HG02642 (cell line): ENCODE measurements around the gene PDE8A.

ENCODE experiments used
- ATAC-seq: cut with Tn5 transposase; IDR thresholded peaks from one replicate; pipeline ENCODE4 v1.9.1; 2021; ENCODE audit warnings: mild to moderate bottlenecking; ENCODE audit not compliant: unreplicated experiment, poor library complexity

PDE8A gene

GRCh38 chr15:85027421-85027820 is 45.8 kb downstream of the PDE8A start:
- no peak for ATAC-seq

GRCh38 chr15:85028416-85028815 is 46.8 kb downstream of the PDE8A start:
- ATAC-seq: no peak

GRCh38 chr15:85029221-85029620 is 47.6 kb downstream of the PDE8A start:
- ATAC-seq: no peak

GRCh38 chr15:85030301-85030929 is 48.8 kb downstream of the PDE8A start:
- peak; percentile 31 for ATAC-seq

- no peak for ATAC-seq
Observed at GRCh38 chr15:85031086-85031943, 49.7 kb downstream of the PDE8A start.

- ATAC-seq: no peak
Observed at GRCh38 chr15:85031944-85032558, 50.4 kb downstream of the PDE8A start.

GRCh38 chr15:85033148-85033547 is 51.5 kb downstream of the PDE8A start:
- ATAC-seq: no peak

- ATAC-seq: no peak
Observed at GRCh38 chr15:85034276-85034675, 52.6 kb downstream of the PDE8A start.

- no peak for ATAC-seq
Observed at GRCh38 chr15:85035980-85036379, 54.3 kb downstream of the PDE8A start.

GRCh38 chr15:85036716-85037115 is 55.1 kb downstream of the PDE8A start:
- no peak for ATAC-seq

GRCh38 chr15:85037641-85038040 is 56.0 kb downstream of the PDE8A start:
- no peak for ATAC-seq

- ATAC-seq: no peak
Observed at GRCh38 chr15:85041230-85041629, 59.6 kb downstream of the PDE8A start.

GRCh38 chr15:85044251-85044853 is 62.7 kb downstream of the PDE8A start:
- peak; percentile 48 for ATAC-seq

- no peak for ATAC-seq
Observed at GRCh38 chr15:85044894-85045293, 63.2 kb downstream of the PDE8A start.

GRCh38 chr15:85045615-85046014 is 64.0 kb downstream of the PDE8A start:
- ATAC-seq: no peak

GRCh38 chr15:85047271-85047948 is 65.8 kb downstream of the PDE8A start:
- peak; percentile 45 for ATAC-seq

- no peak for ATAC-seq
Observed at GRCh38 chr15:85048430-85048829, 66.8 kb downstream of the PDE8A start.

GRCh38 chr15:85049805-85050204 is 68.1 kb downstream of the PDE8A start:
- no peak for ATAC-seq

GRCh38 chr15:85059734-85060133 is 78.1 kb downstream of the PDE8A start:
- no peak for ATAC-seq

GRCh38 chr15:85062560-85062959 is 80.9 kb downstream of the PDE8A start:
- no peak for ATAC-seq
